ENCODE data around the gene TLR1. TPM values are rescaled to one million over a fixed set of nuclear protein-coding genes. Genes with fewer than 3 reads are reported as not detected.

The TLR1 gene
- total RNA-seq, 1 experiment from 2014 or later, result 4.2 TPM

Other genes with a start within 250 kb of the TLR1 start
- gene KLF3, start 140.6 kb downstream of the TLR1 start, total RNA-seq (2014; rRNA removed; shearing (Covaris generic)), result 5.2 and 8.0 TPM in 2 replicates
- 0.08 TPM in 1 of 2 replicates, not detected in the other for gene TLR10, start 21.8 kb downstream of the TLR1 start, total RNA-seq (2014; rRNA removed; shearing (Covaris generic))
- gene TLR6, start 52.0 kb upstream of the TLR1 start, total RNA-seq (2014; rRNA removed; shearing (Covaris generic)), result 9.9 and 15.8 TPM in 2 replicates
- gene FAM114A1, start 63.0 kb upstream of the TLR1 start, total RNA-seq (2014; rRNA removed; shearing (Covaris generic)), result 89.3 and 118 TPM in 2 replicates
- gene TMEM156, start 227.6 kb upstream of the TLR1 start, total RNA-seq (2014; rRNA removed; shearing (Covaris generic)), result 1.3 and 2.7 TPM in 2 replicates